ENCODE results near the gene OR52H1. TPM values are rescaled to one million over a fixed set of nuclear protein-coding genes. Genes with fewer than 3 reads are reported as not detected.

The OR52H1 gene
- total and polyA plus RNA-seq, 2 of the 4 experiments (the other 2 are of a cell fraction), result 0.18 TPM; not detected in 1

GRCh38 chr11:5521540-5521939 lies 26.8 kb downstream of the OR52H1 start:
- Histone ChIP-seq H3K56ac (ENCODE audit: extremely low read depth, insufficient read depth, low read length) (no peak overlapping the region), H3K36me3 (ENCODE audit: control insufficient read depth, insufficient read depth, low read length) (no peaks in the 10 kb centered on the region), H3K9ac (ENCODE audit: low read depth, low read length) (no peak overlapping the region), H3K4me1 (ENCODE audit: control insufficient read depth, insufficient read depth, low read length) (no peaks in the 10 kb centered on the region), H2BK120ac (ENCODE audit: low read depth, low read length) (no peak overlapping the region), H4K5ac (ENCODE audit: low read depth, low read length) (no peak overlapping the region), H3K4me3 (ENCODE audit: insufficient read depth, low read depth, low read length) (no peak overlapping the region), H3K9me1 (ENCODE audit: insufficient read depth, low read length) (no peaks in the 10 kb centered on the region), H3K79me1 (ENCODE audit: low read depth in 1 of 2, low read length in 2 of 2) (no peaks in the 10 kb centered on the region), H2AK5ac (ENCODE audit: low read depth, low read length) (no peak overlapping the region), H2AFZ (replicated peaks; ENCODE audit: low read length, poor library complexity) (no peak overlapping the region), H3K4me2 (ENCODE audit: low read depth, low read length) (no peak overlapping the region), H2BK5ac (ENCODE audit: low read depth, low read length, poor library complexity, severe bottlenecking) (no peak overlapping the region), H2AK9ac (replicated peaks; ENCODE audit: low read depth, low read length, poor library complexity) (no peak overlapping the region), H4K20me1 (ENCODE audit: insufficient read depth, low read length) (no peaks in the 10 kb centered on the region), H2BK15ac (ENCODE audit: low read depth, low read length) (no peak overlapping the region), H3K14ac (replicated peaks; ENCODE audit: low read depth, low read length) (no peak overlapping the region), H3K23ac (ENCODE audit: low read depth, low read length) (no peak overlapping the region), H3K18ac (ENCODE audit: low read depth, low read length) (no peak overlapping the region), H4K8ac (ENCODE audit: low read depth in 2 of 2, low read length in 2 of 2) (no peak overlapping the region), H3K27ac (ENCODE audit: insufficient read depth, low read length) (no peak overlapping the region), H3K4ac (ENCODE audit: low read depth, low read length) (no peak overlapping the region), H3K27me3 (ENCODE audit: control insufficient read depth, insufficient read depth, low read length) (peaks cover 4% of the 10 kb centered on the region; the same call in 1 of the 2 replicates), H3K9me3 (ENCODE audit: control insufficient read depth, insufficient read depth, low read length) (no peaks in the 10 kb centered on the region), H2BK20ac (ENCODE audit: low read depth, low read length) (no peak overlapping the region), H4K91ac (ENCODE audit: insufficient read depth, low read depth, low read length) (no peak overlapping the region)
- no peak for TF ChIP-seq MAFK (IDR thresholded peaks at IDR 0.05; ENCODE audit: low read depth, low read length)
- BruUV-seq (replicated peaks), result no TSS peak
- no peak for ATAC-seq (ENCODE audit: low read depth)
- dilution Hi-C loops (cut with HindIII; ENCODE audit: low sequenced_read_pairs, unreplicated experiment), result no loop called here
- in situ Hi-C loops (cut with MboI; ENCODE audit: low sequenced_read_pairs), result no loop called here
- intact Hi-C loops (cut with micrococcal nuclease), result no loop called here
- no CpG with 5 or more reads among the region's 4 CpGs for WGBS, 2 experiments (ENCODE audit: extremely low coverage in 2 of 2, insufficient read length in 1 of 2)
- DNase-seq, result no peak
- POLR2A ChIA-PET (ENCODE audit: unreplicated experiment), result no interaction called here
- CTCF ChIA-PET, result no interaction called here

Measured in IMR-90 (cell line).